H9 (cell line): Measurements from ENCODE around the gene MAGI1. TPM values are rescaled to one million over a fixed set of nuclear protein-coding genes. Genes with fewer than 3 reads are reported as not detected.

Experiments
- DNase-seq: peaks from one replicate; pipeline ENCODE4 v3.0.0-alpha.2; 2017
- H2AFZ ChIP-seq: one replicate; pipeline ENCODE4 v1.6.1; 2013; ENCODE audit warnings: mild to moderate bottlenecking, low read length, control low read depth, moderate library complexity
- H2AK5ac ChIP-seq: 2 replicates; pipeline ENCODE4 v1.6.1; 2013; ENCODE audit warnings: low read length, control low read depth, mixed read lengths; ENCODE audit not compliant: insufficient read length
- H2BK120ac ChIP-seq: one replicate; pipeline ENCODE4 v1.6.1; 2013; ENCODE audit warnings: low read depth, mild to moderate bottlenecking, low read length, control low read depth, inconsistent platforms; ENCODE audit not compliant: poor library complexity, severe bottlenecking
- H2BK12ac ChIP-seq: 2 replicates; pipeline ENCODE4 v1.6.1; 2013; ENCODE audit warnings: low read length, control low read depth, mixed read lengths, low read depth; ENCODE audit not compliant: insufficient read length
- H2BK15ac ChIP-seq: 2 replicates; pipeline ENCODE4 v1.6.1; 2013; ENCODE audit warnings: low read depth, low read length, control low read depth
- H2BK20ac ChIP-seq: one replicate; pipeline ENCODE4 v1.6.1; 2013; ENCODE audit warnings: low read depth, mild to moderate bottlenecking, low read length, control low read depth, inconsistent platforms; ENCODE audit not compliant: poor library complexity, severe bottlenecking
- H2BK5ac ChIP-seq: 2 replicates; pipeline ENCODE4 v1.6.1; 2013; ENCODE audit warnings: low read length, control low read depth, mixed read lengths; ENCODE audit not compliant: insufficient read length
- H3K14ac ChIP-seq: 2 replicates; pipeline ENCODE4 v1.6.1; 2013; ENCODE audit warnings: low read length, control low read depth; ENCODE audit not compliant: insufficient read depth
- H3K18ac ChIP-seq: 2 replicates; pipeline ENCODE4 v1.6.1; 2013; ENCODE audit warnings: low read depth, mild to moderate bottlenecking, mixed read lengths, low read length, control low read depth; ENCODE audit not compliant: insufficient read length
- H3K23ac ChIP-seq: 2 replicates; pipeline ENCODE4 v1.6.1; 2013; ENCODE audit warnings: low read length, control low read depth, mixed read lengths, low read depth; ENCODE audit not compliant: insufficient read length
- H3K23me2 ChIP-seq: 2 replicates; pipeline ENCODE4 v1.6.1; 2013; ENCODE audit warnings: low read depth, mild to moderate bottlenecking, mixed read lengths, low read length, control low read depth; ENCODE audit not compliant: insufficient read length, poor library complexity, severe bottlenecking
- H3K27ac ChIP-seq: 2 replicates; pipeline ENCODE4 v1.5.1; 2013; ENCODE audit warnings: low read length, control low read depth, mixed read lengths, low read depth; ENCODE audit not compliant: insufficient read length
- H3K27me3 ChIP-seq: 2 replicates; pipeline ENCODE4 v1.6.1; 2013; ENCODE audit warnings: low read length, control low read depth, inconsistent platforms; ENCODE audit not compliant: insufficient read depth
- H3K4ac ChIP-seq: 2 replicates; pipeline ENCODE4 v1.6.1; 2013; ENCODE audit warnings: low read depth, mild to moderate bottlenecking, control low read depth, inconsistent platforms, low read length, moderate library complexity
- H3K4me1 ChIP-seq: 2 replicates; pipeline ENCODE4 v1.6.1; 2013; ENCODE audit warnings: low read length, control low read depth, inconsistent platforms; ENCODE audit not compliant: insufficient read depth
- H3K4me2 ChIP-seq: 2 replicates; pipeline ENCODE4 v1.6.1; 2013; ENCODE audit warnings: low read length, control low read depth, mixed read lengths; ENCODE audit not compliant: insufficient read length, insufficient read depth
- H3K56ac ChIP-seq: 2 replicates; pipeline ENCODE4 v1.6.1; 2013; ENCODE audit warnings: low read depth, mild to moderate bottlenecking, mixed read lengths, low read length, control low read depth; ENCODE audit not compliant: insufficient read length
- H3K79me1 ChIP-seq: 2 replicates; pipeline ENCODE4 v1.6.1; 2013; ENCODE audit warnings: low read depth, mild to moderate bottlenecking, moderate library complexity, low read length, control low read depth, inconsistent platforms; ENCODE audit not compliant: insufficient read depth, poor library complexity, severe bottlenecking
- H3K79me2 ChIP-seq: 2 replicates; pipeline ENCODE4 v1.6.1; 2013; ENCODE audit warnings: low read length, control low read depth, inconsistent platforms; ENCODE audit not compliant: insufficient read depth
- H3K9ac ChIP-seq: 2 replicates; pipeline ENCODE4 v1.6.1; 2013; ENCODE audit warnings: low read length, control low read depth, mixed read lengths; ENCODE audit not compliant: insufficient read length; ENCODE audit errors: extremely low read depth
- H3K9me3 ChIP-seq: one replicate; pipeline ENCODE4 v1.6.1; 2013; ENCODE audit warnings: low read depth, low read length, inconsistent platforms; ENCODE audit not compliant: control insufficient read depth
- H3T11ph ChIP-seq: one replicate; pipeline ENCODE4 v1.6.1; 2013; ENCODE audit warnings: mild to moderate bottlenecking, low read length, control low read depth, inconsistent platforms
- H4K20me1 ChIP-seq: one replicate; pipeline ENCODE4 v1.6.1; 2013; ENCODE audit not compliant: control insufficient read depth, insufficient read length, insufficient read depth
- H4K5ac ChIP-seq: 2 replicates; pipeline ENCODE4 v1.6.1; 2013; ENCODE audit warnings: low read depth, mild to moderate bottlenecking, mixed read lengths, low read length, control low read depth; ENCODE audit not compliant: insufficient read length
- H4K8ac ChIP-seq: replicated peaks from 2 replicates; pipeline ENCODE4 v1.6.1; 2013; ENCODE audit warnings: low read length, control low read depth, mixed read lengths, low read depth; ENCODE audit not compliant: insufficient read length
- H4K91ac ChIP-seq: 2 replicates; pipeline ENCODE4 v1.6.1; 2013; ENCODE audit warnings: low read depth, mild to moderate bottlenecking, moderate library complexity, mixed read lengths, low read length, control low read depth; ENCODE audit not compliant: insufficient read length
- H3K27ac Mint-ChIP-seq, 3 experiments: 2 replicates in 2 of 3; 3 replicates in 1 of 3; pipeline ENCODE4 v1.8.0; 2020 to 2021; ENCODE audit warnings: mixed read lengths in 3 of 3, mild to moderate bottlenecking in 1 of 3, moderate library complexity in 1 of 3
- H3K27me3 Mint-ChIP-seq: 2 replicates; pipeline ENCODE4 v1.8.0; 2021; ENCODE audit warnings: low read depth, mild to moderate bottlenecking, moderate library complexity, mixed read lengths
- H3K36me3 Mint-ChIP-seq, 3 experiments: 2 replicates in 2 of 3; 3 replicates in 1 of 3; pipeline ENCODE4 v1.8.0; 2020 to 2021; ENCODE audit warnings: low read depth in 3 of 3, mixed read lengths in 3 of 3; ENCODE audit not compliant: insufficient read depth in 1 of 3
- H3K4me1 Mint-ChIP-seq, 2 experiments: 2 replicates each; pipeline ENCODE4 v1.8.0; 2020; ENCODE audit warnings: mixed read lengths in 2 of 2
- H3K4me3 Mint-ChIP-seq, 2 experiments: 2 replicates in 1 of 2; 3 replicates in 1 of 2; pipeline ENCODE4 v1.8.0; 2020 to 2021; ENCODE audit warnings: mild to moderate bottlenecking in 2 of 2, mixed read lengths in 2 of 2, moderate library complexity in 1 of 2
- H3K9me3 Mint-ChIP-seq, 2 experiments: 2 replicates in 1 of 2; 3 replicates in 1 of 2; pipeline ENCODE4 v1.8.0; 2020; ENCODE audit warnings: mild to moderate bottlenecking in 2 of 2, mixed read lengths in 2 of 2, moderate library complexity in 1 of 2
- WGBS: extraction: QIAGEN DNeasy Blood & Tissue Kit; methylation state at CpG from one replicate; pipeline ENCODE4 v1.1.7; 2013; ENCODE audit warnings: missing lambda C conversion rate, low lambda C conversion rate, mixed read lengths; ENCODE audit not compliant: insufficient read length; ENCODE audit errors: extremely low coverage; 5-methylcytosine and 5-hydroxymethylcytosine counted together
- total RNA-seq: library from RNA; stranded (reverse); gene quantifications from 2 replicates; pipeline ENCODE4 v1.2.1, GENCODE V29; 2021
- TF ChIP-seq, protein P1 (sequence below): fragments of 200-600 bp; sonication (generic); conservative IDR thresholded peaks from 3 replicates; pipeline ENCODE4 v1.8.0; 2021; ENCODE audit warnings: antibody characterized with exemption, mild to moderate bottlenecking

The MAGI1 gene
- total RNA-seq, 1 experiment from 2014 or later: 65.7 TPM

- Mint-ChIP-seq H3K27ac (peak overlapping the region; percentile 14 to 94 (median 64); a peak in 5 of 7 replicates), H3K9me3 (no peaks in the 10 kb centered on the region), H3K4me3 (no peak overlapping the region), H3K4me1 (peaks cover 29 to 39% of the 10 kb centered on the region in 2 experiments), H3K36me3 (peaks cover 0 to 8% (median 0%) of the 10 kb centered on the region in 3 experiments; a peak in 1 of 7 replicates), H3K27me3 (no peaks in the 10 kb centered on the region)
- no peak overlapping the region for H3K27ac ChIP-seq
- H3K27me3 ChIP-seq: no peaks in the 10 kb centered on the region
- no peaks in the 10 kb centered on the region for H3K23me2 ChIP-seq
- H4K20me1 ChIP-seq: no peaks in the 10 kb centered on the region
- H3K4me1 ChIP-seq: peaks cover 4% of the 10 kb centered on the region; the same call in 1 of the 2 replicates
- DNase-seq: no peak
- H3K4ac ChIP-seq: no peak overlapping the region
- no peak overlapping the region for H3K4me2 ChIP-seq
- peak overlapping the region; percentile 45 for H2BK12ac ChIP-seq
- TF ChIP-seq, protein P1, sequence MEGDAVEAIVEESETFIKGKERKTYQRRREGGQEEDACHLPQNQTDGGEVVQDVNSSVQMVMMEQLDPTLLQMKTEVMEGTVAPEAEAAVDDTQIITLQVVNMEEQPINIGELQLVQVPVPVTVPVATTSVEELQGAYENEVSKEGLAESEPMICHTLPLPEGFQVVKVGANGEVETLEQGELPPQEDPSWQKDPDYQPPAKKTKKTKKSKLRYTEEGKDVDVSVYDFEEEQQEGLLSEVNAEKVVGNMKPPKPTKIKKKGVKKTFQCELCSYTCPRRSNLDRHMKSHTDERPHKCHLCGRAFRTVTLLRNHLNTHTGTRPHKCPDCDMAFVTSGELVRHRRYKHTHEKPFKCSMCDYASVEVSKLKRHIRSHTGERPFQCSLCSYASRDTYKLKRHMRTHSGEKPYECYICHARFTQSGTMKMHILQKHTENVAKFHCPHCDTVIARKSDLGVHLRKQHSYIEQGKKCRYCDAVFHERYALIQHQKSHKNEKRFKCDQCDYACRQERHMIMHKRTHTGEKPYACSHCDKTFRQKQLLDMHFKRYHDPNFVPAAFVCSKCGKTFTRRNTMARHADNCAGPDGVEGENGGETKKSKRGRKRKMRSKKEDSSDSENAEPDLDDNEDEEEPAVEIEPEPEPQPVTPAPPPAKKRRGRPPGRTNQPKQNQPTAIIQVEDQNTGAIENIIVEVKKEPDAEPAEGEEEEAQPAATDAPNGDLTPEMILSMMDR: no peak
- H3K79me2 ChIP-seq: peaks cover 8% of the 10 kb centered on the region; the same call in 1 of the 2 replicates
- no peak overlapping the region for H3K9ac ChIP-seq
- no peak overlapping the region for H3K56ac ChIP-seq
- no peak overlapping the region for H2BK120ac ChIP-seq
- no CpG with 5 or more reads among the region's 3 CpGs for WGBS
- no peaks in the 10 kb centered on the region for H3K9me3 ChIP-seq
- no peak overlapping the region for H2AFZ ChIP-seq
- H2BK20ac ChIP-seq: no peak overlapping the region
- no peak overlapping the region for H4K5ac ChIP-seq
- H3K79me1 ChIP-seq: peaks cover 5% of the 10 kb centered on the region
- H2AK5ac ChIP-seq: no peak overlapping the region
- H4K8ac ChIP-seq: no peak overlapping the region
- no peak overlapping the region for H4K91ac ChIP-seq
- H3K23ac ChIP-seq: no peak overlapping the region
- H2BK5ac ChIP-seq: no peak overlapping the region
- H2BK15ac ChIP-seq: no peak overlapping the region
- H3K18ac ChIP-seq: no peak overlapping the region
- H3T11ph ChIP-seq: no peak overlapping the region
- H3K14ac ChIP-seq: no peak overlapping the region
These were observed 73.9 kb downstream of the MAGI1 start for GRCh38 chr3:65964838-65965237.
